Testis (tissue), 2 donors: ENCODE data around the gene ASAP2.

ENCODE experiments used
- POLR2A ChIP-seq: fragments of 450-650 bp; IDR thresholded peaks from one replicate; pipeline ENCODE4 v1.6.1; 2017; ENCODE audit warnings: antibody characterized with exemption, mild to moderate bottlenecking, moderate library complexity
- TF ChIP-seq, protein P1 (sequence below), 3 experiments: fragments of 450-650 bp in 2 of 3; fragments of 200-600 bp in 1 of 3; sonication (generic) in 1 of 3; IDR thresholded peaks; one replicate each; pipeline ENCODE4 v1.5.1; 2016 to 2019; ENCODE audit warnings: antibody characterized with exemption in 3 of 3, mild to moderate bottlenecking in 2 of 3, moderate library complexity in 1 of 3

DNA sequence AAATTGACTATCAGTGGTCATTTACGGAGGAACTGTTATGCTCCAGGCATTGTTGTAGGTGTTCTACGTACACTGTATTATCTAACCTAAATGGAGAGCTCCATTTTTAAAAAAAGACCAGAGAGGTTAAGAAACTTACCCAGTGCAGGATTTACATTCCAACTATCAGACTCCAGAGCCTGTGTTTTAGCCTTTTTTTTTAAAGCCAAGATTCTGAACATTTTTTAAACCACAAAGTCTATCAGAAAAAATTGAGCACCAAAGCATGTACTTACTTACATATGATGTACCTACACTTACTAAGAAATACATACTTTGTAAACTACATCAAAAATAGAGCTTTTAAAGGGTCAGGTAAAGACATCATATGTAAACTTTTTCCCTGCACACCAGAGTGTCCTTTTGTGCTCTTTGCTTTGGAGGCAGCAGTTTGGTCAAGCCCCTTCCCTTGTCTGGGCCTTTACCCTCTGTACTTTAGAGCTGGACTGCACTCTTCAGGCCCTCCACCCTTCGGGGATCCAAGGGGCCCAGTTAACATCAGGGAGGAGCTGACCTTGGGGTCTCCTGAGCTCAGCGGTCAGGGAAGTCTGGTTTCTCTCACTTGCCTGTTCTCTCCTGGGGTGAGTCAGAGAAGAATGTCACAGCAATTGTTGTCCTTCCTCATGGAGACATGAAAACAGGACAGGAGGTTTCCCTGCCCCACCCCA, 158.3 kb downstream of the ASAP2 start:
- TF ChIP-seq, protein P1, sequence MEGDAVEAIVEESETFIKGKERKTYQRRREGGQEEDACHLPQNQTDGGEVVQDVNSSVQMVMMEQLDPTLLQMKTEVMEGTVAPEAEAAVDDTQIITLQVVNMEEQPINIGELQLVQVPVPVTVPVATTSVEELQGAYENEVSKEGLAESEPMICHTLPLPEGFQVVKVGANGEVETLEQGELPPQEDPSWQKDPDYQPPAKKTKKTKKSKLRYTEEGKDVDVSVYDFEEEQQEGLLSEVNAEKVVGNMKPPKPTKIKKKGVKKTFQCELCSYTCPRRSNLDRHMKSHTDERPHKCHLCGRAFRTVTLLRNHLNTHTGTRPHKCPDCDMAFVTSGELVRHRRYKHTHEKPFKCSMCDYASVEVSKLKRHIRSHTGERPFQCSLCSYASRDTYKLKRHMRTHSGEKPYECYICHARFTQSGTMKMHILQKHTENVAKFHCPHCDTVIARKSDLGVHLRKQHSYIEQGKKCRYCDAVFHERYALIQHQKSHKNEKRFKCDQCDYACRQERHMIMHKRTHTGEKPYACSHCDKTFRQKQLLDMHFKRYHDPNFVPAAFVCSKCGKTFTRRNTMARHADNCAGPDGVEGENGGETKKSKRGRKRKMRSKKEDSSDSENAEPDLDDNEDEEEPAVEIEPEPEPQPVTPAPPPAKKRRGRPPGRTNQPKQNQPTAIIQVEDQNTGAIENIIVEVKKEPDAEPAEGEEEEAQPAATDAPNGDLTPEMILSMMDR (IDR thresholded peaks at IDR 0.05): no peak
- TF ChIP-seq POLR2A: no peak
